ENCODE measurements around the gene WRAP73. TPM values are rescaled to one million over a fixed set of nuclear protein-coding genes. Genes with fewer than 3 reads are reported as not detected.

Gene WRAP73
- total RNA-seq, 6 donors from 2014 or later = 14.0 to 33.5 (median 19.9) TPM

DNA sequence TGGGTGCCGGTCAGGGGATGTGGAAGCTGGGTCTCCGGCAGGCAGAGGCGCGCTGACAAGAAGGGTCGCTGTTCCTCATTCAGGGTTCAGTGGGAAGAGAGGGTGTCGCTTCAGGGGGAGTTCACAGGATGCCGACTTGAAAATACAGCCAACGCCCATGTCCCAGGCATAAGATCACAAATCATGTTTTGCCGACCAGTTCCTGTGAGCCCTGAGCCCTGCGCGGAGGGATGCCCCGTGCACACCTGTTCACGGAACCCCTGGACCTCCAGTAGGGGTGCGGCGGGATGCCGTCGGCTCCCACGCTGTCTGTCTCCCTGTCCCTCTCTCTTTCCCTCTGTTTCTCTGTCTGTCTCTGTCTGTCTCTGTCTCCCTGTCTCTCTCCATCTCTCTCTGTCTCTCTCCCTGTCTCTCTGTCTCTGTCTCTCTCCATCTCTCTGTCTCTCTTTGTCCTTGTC is 29.2 kb upstream of the WRAP73 start:
- no peak overlapping the region for H3K4me3 ChIP-seq
- DNase-seq (peak in 1 of 2 donors; percentile 76), ATAC-seq (ENCODE audit: low FRiP score in 2 of 2) (no peak)
- peaks cover 5 to 20% (median 12%) of the 10 kb centered on the region in 4 donors for H3K4me1 ChIP-seq
- no peaks in the 10 kb centered on the region for H3K36me3 ChIP-seq
- peak overlapping the region in 1 of 4 donors; percentile 35 for H3K27ac ChIP-seq
- WGBS, 2 donors = 53 to 55% methylated on average over 17 to 18 of the region's 18 CpGs
- TF ChIP-seq POLR2A (IDR thresholded peaks at IDR 0.05) = no peak
- no peak for TF ChIP-seq EP300 (IDR thresholded peaks at IDR 0.05)
- TF ChIP-seq, protein P1, sequence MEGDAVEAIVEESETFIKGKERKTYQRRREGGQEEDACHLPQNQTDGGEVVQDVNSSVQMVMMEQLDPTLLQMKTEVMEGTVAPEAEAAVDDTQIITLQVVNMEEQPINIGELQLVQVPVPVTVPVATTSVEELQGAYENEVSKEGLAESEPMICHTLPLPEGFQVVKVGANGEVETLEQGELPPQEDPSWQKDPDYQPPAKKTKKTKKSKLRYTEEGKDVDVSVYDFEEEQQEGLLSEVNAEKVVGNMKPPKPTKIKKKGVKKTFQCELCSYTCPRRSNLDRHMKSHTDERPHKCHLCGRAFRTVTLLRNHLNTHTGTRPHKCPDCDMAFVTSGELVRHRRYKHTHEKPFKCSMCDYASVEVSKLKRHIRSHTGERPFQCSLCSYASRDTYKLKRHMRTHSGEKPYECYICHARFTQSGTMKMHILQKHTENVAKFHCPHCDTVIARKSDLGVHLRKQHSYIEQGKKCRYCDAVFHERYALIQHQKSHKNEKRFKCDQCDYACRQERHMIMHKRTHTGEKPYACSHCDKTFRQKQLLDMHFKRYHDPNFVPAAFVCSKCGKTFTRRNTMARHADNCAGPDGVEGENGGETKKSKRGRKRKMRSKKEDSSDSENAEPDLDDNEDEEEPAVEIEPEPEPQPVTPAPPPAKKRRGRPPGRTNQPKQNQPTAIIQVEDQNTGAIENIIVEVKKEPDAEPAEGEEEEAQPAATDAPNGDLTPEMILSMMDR (IDR thresholded peaks at IDR 0.05) = no peak
- TF ChIP-seq POLR2AphosphoS5 (IDR thresholded peaks at IDR 0.05) = no peak
- H3K27me3 ChIP-seq = no peaks in the 10 kb centered on the region
- no peaks in the 10 kb centered on the region for H3K9me3 ChIP-seq

DNA sequence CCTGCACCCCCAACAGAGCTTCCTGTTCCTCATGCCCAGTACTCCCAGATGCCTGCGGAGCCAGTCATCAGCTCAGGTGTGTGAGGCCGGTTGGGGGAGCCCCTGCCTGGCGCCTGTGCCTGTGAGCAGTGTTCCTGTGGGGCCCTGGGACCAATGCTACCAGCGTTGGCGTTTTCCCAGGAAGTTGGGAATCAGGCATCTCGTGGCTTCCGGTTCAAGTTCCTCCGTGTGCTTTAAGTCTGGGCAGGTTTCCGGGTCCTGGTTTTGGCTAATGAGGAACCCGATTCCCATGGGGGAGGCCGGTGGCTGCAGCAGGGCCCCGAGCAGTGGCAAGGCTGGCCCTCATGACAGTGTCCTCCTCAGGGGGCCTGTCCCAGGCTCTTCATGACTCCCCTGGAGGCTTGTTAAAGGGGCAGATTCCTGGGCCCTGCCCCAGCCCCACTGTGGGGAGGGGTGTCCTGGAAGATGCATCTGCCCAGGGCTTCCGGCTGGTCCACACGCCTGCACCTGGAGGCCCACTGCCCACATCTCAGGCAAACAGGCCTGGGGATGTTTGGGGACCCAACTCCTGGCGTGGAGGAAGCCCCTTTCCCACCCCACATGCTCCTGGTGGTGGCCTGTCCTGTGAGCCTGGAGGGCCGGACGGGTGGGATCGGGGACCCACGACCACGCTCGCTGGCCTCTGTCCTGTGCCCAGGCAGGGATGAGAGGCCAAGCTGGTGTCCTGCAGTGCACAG is 28.6 kb upstream of the WRAP73 start:
- H3K36me3 ChIP-seq = no peaks in the 10 kb centered on the region
- 66 to 87% methylated on average over 3 to 21 of the region's 21 CpGs for WGBS, 2 donors
- no peak overlapping the region for H3K4me3 ChIP-seq
- peaks cover 6 to 17% (median 12%) of the 10 kb centered on the region in 4 donors for H3K4me1 ChIP-seq
- peak in 1 of 2 donors; percentile 71 for DNase-seq
- ATAC-seq (ENCODE audit: low FRiP score in 2 of 2) = no peak
- no peaks in the 10 kb centered on the region for H3K27me3 ChIP-seq
- H3K27ac ChIP-seq = peak overlapping the region in 1 of 4 donors; percentile 35
- TF ChIP-seq POLR2AphosphoS5 (IDR thresholded peaks at IDR 0.05) (no peak), EP300 (IDR thresholded peaks at IDR 0.05) (no peak), POLR2A (IDR thresholded peaks at IDR 0.05) (no peak)
- TF ChIP-seq, protein P1 (IDR thresholded peaks at IDR 0.05) = no peak
- H3K9me3 ChIP-seq = no peaks in the 10 kb centered on the region

DNA sequence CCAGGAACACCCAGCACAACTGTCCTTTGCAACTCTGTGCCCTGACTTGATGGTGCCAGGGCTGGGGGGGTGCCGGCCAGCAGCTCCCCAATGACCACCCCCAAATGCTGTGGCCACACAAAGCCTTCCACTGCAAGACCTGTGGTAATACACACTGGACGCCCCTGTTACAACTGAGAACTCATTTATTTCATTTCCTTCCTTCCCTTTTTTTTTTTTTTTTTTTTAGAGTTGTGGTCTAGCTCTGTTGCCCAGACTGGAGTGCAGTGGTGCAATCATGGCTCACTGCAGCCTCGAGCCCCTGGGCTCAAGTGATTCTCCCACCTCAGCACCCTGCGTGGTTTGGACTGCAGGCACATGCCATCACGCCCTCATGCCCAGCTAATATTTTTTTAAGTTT is 27.6 kb upstream of the WRAP73 start:
- DNase-seq = peak; percentile 55 to 58
- H3K27me3 ChIP-seq = no peaks in the 10 kb centered on the region
- no peak overlapping the region for H3K4me3 ChIP-seq
- WGBS, 2 donors = 55 to 66% methylated on average over 5 of the region's 5 CpGs
- no peaks in the 10 kb centered on the region for H3K36me3 ChIP-seq
- H3K9me3 ChIP-seq = no peaks in the 10 kb centered on the region
- peak in 1 of 2 donors; percentile 4 for ATAC-seq (ENCODE audit: low FRiP score in 2 of 2)
- H3K27ac ChIP-seq = peak overlapping the region in 3 of 4 donors; percentile 54 to 84 (median 63)
- TF ChIP-seq EP300 (IDR thresholded peaks at IDR 0.05) (no peak), POLR2AphosphoS5 (IDR thresholded peaks at IDR 0.05) (no peak), POLR2A (IDR thresholded peaks at IDR 0.05) (no peak)
- TF ChIP-seq, protein P1 (IDR thresholded peaks at IDR 0.05) = no peak
- H3K4me1 ChIP-seq = peaks cover 6 to 17% (median 12%) of the 10 kb centered on the region in 4 donors

DNA sequence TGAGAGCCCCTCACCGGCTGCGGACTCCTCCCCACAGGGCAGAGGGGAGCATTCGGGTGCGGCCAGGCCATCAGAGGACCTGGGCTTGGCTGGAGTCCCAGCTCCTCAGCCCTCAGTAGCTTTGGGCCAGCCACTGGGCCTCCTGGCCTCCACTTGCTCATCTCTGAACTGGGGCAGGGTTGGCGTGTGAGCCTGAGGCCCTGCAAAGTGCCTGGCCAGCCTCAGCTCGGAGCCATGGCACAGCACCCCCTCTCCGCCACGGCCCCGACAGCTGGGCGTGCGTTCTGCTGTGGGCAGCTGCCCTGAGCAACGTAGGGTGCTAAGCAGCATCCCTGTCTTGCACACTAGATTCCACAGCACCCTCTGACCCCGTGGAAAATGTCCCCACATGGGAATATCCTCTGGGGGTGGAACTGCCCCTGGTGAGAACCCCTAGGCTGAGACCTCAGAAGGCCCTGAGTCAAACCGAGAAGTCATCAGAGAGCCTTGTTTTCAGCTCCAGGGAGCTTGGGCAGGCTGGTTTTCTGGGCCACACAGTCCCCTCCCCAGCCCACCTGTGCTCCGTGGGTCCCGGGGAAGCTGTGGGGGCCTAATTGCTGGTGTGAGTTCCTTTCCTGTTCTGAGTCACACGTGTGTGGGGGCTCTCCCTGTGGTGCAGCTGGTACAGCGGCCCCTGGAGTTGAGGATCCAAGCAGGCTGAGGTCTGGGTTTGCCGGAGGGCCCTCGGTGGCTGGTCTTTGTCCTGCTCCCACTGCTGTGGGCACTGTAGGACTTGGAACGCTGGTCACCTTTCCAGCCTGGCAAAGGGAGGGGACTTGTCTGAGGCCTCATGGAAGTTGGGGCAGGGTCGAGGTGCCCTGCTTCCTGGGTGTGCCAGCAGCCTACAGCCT is 26.9 kb upstream of the WRAP73 start:
- WGBS, 2 donors = 65 to 68% methylated on average over 10 to 22 of the region's 22 CpGs
- Histone ChIP-seq H3K4me1 (peaks cover 6 to 17% (median 12%) of the 10 kb centered on the region in 4 donors), H3K27me3 (no peaks in the 10 kb centered on the region), H3K36me3 (no peaks in the 10 kb centered on the region), H3K9me3 (no peaks in the 10 kb centered on the region), H3K27ac (peak overlapping the region in 3 of 4 donors; percentile 54 to 84 (median 63)), H3K4me3 (no peak overlapping the region)
- TF ChIP-seq EP300 (IDR thresholded peaks at IDR 0.05) (no peak), POLR2A (IDR thresholded peaks at IDR 0.05) (no peak), POLR2AphosphoS5 (IDR thresholded peaks at IDR 0.05) (no peak)
- TF ChIP-seq, protein P1 (IDR thresholded peaks at IDR 0.05) = no peak
- DNase-seq (peak in 1 of 2 donors; percentile 45), ATAC-seq (ENCODE audit: low FRiP score in 2 of 2) (no peak)
